GM23338 (cell line): Measurements from ENCODE around the gene PTPN7.

Source experiments
- EZH2 ChIP-seq: fragments of 200-600 bp; sonication (generic); IDR thresholded peaks from one replicate; pipeline ENCODE4 v1.8.0; 2017; ENCODE audit warnings: antibody characterized with exemption, mild to moderate bottlenecking, low read depth; ENCODE audit not compliant: unreplicated experiment
- EZH2phosphoT487 ChIP-seq: fragments of 200-600 bp; sonication (generic); IDR thresholded peaks from one replicate; pipeline ENCODE4 v1.8.1; 2018; ENCODE audit warnings: antibody characterized with exemption; ENCODE audit not compliant: unreplicated experiment
- JUNB ChIP-seq: IDR thresholded peaks from one replicate; pipeline ENCODE4 v1.6.1; 2016; ENCODE audit warnings: antibody characterized with exemption; ENCODE audit not compliant: unreplicated experiment
- POLR2AphosphoS5 ChIP-seq: IDR thresholded peaks from 2 replicates; pipeline ENCODE4 v1.6.1; 2016; ENCODE audit warnings: antibody characterized with exemption, low read depth
- STAT1 ChIP-seq: IDR thresholded peaks from one replicate; pipeline ENCODE4 v1.6.1; 2016; ENCODE audit warnings: antibody characterized with exemption; ENCODE audit not compliant: unreplicated experiment
- ZNF331 ChIP-seq: fragments of 250-450 bp; sonication (Bioruptor Pico); IDR thresholded peaks from 2 replicates; pipeline ENCODE4 v1.5.0; 2020; ENCODE audit warnings: low read depth, mild to moderate bottlenecking, moderate library complexity
- TF ChIP-seq, protein P1 (sequence below), 2 experiments: fragments of 200-600 bp in 1 of 2; sonication (generic) in 1 of 2; conservative IDR thresholded peaks; 2 replicates each; pipeline versions ENCODE4 v1.5.1 to v1.6.1; 2016 to 2017; ENCODE audit warnings: antibody characterized with exemption in 2 of 2, low read depth in 2 of 2, mild to moderate bottlenecking in 2 of 2, moderate library complexity in 1 of 2
- TF ChIP-seq, protein P2 (sequence below): IDR thresholded peaks from one replicate; pipeline ENCODE4 v1.6.1; 2018; ENCODE audit warnings: antibody characterized with exemption; ENCODE audit not compliant: unreplicated experiment

DNA sequence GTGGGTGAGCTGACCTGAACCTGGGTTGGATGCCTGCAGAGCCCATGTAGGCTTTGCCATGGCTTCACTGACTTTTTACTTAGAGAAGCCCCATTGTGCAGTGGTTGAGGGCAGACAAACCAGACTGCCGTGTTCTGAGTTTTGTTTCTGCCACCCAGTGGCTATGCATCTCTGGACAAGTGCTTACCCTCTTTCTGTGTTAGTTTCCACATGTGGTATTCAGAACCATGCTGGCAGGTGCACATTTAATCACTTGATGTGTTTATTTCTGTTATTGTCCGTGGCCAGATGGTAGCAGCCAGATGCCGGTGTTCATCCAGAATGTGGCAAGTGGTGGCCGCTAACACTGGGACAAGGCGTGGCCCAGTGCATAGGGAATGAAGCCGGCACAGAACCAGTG, 10.3 kb upstream of the PTPN7 start:
- TF ChIP-seq, protein P1, sequence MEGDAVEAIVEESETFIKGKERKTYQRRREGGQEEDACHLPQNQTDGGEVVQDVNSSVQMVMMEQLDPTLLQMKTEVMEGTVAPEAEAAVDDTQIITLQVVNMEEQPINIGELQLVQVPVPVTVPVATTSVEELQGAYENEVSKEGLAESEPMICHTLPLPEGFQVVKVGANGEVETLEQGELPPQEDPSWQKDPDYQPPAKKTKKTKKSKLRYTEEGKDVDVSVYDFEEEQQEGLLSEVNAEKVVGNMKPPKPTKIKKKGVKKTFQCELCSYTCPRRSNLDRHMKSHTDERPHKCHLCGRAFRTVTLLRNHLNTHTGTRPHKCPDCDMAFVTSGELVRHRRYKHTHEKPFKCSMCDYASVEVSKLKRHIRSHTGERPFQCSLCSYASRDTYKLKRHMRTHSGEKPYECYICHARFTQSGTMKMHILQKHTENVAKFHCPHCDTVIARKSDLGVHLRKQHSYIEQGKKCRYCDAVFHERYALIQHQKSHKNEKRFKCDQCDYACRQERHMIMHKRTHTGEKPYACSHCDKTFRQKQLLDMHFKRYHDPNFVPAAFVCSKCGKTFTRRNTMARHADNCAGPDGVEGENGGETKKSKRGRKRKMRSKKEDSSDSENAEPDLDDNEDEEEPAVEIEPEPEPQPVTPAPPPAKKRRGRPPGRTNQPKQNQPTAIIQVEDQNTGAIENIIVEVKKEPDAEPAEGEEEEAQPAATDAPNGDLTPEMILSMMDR (conservative IDR thresholded peaks at IDR 0.05; ENCODE audit: low read depth in 2 of 2) = no peak
- TF ChIP-seq EZH2phosphoT487 = no peak
- TF ChIP-seq EZH2 = no peak
- TF ChIP-seq, protein P2, sequence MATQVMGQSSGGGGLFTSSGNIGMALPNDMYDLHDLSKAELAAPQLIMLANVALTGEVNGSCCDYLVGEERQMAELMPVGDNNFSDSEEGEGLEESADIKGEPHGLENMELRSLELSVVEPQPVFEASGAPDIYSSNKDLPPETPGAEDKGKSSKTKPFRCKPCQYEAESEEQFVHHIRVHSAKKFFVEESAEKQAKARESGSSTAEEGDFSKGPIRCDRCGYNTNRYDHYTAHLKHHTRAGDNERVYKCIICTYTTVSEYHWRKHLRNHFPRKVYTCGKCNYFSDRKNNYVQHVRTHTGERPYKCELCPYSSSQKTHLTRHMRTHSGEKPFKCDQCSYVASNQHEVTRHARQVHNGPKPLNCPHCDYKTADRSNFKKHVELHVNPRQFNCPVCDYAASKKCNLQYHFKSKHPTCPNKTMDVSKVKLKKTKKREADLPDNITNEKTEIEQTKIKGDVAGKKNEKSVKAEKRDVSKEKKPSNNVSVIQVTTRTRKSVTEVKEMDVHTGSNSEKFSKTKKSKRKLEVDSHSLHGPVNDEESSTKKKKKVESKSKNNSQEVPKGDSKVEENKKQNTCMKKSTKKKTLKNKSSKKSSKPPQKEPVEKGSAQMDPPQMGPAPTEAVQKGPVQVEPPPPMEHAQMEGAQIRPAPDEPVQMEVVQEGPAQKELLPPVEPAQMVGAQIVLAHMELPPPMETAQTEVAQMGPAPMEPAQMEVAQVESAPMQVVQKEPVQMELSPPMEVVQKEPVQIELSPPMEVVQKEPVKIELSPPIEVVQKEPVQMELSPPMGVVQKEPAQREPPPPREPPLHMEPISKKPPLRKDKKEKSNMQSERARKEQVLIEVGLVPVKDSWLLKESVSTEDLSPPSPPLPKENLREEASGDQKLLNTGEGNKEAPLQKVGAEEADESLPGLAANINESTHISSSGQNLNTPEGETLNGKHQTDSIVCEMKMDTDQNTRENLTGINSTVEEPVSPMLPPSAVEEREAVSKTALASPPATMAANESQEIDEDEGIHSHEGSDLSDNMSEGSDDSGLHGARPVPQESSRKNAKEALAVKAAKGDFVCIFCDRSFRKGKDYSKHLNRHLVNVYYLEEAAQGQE = no peak
- TF ChIP-seq STAT1 = no peak
- no peak for TF ChIP-seq ZNF331
- no peak for TF ChIP-seq POLR2AphosphoS5
- TF ChIP-seq JUNB = no peak
